ENCODE data around the gene PNPLA3. TPM values are rescaled to one million over a fixed set of nuclear protein-coding genes. Genes with fewer than 3 reads are reported as not detected.

Gene PNPLA3
- total RNA-seq, 1 donor from 2014 or later, result 0.90 TPM

GRCh38 chr22:43923191-43923590 is 414 bp upstream of the PNPLA3 start:
- DNase-seq (ENCODE audit: low read depth in 2 of 2), result peak in 1 of 2 donors; percentile 17

DNA sequence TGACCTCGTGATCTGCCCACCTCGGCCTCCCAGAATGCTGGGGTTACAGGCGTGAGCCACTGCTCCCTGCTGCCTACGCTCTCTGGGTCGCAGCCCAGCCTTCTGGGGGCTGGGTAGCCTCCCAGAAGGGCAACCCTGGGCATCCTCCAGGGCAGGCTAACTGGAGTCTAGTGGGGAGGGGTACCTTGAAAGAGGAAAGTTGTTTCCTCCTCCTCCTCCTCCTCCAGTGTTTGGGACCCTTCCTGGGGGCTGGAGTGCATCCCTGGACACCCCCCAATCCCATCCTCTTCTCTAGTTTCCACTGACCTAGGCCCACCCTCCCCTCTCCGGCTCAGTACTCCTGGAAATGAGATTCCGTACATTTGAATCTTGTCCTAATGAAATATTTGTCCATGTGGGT is 1.3 kb downstream of the PNPLA3 start:
- DNase-seq (ENCODE audit: low read depth in 2 of 2), result no peak

GRCh38 chr22:43925433-43926348 is 2.1 kb downstream of the PNPLA3 start:
- no peak for DNase-seq (ENCODE audit: low read depth in 2 of 2)

GRCh38 chr22:43926349-43926710 is 2.7 kb downstream of the PNPLA3 start:
- DNase-seq (ENCODE audit: low read depth in 2 of 2), result no peak

- no peak for DNase-seq (ENCODE audit: low read depth in 2 of 2)
Observed at GRCh38 chr22:43928468-43928867, 4.9 kb downstream of the PNPLA3 start.

DNA sequence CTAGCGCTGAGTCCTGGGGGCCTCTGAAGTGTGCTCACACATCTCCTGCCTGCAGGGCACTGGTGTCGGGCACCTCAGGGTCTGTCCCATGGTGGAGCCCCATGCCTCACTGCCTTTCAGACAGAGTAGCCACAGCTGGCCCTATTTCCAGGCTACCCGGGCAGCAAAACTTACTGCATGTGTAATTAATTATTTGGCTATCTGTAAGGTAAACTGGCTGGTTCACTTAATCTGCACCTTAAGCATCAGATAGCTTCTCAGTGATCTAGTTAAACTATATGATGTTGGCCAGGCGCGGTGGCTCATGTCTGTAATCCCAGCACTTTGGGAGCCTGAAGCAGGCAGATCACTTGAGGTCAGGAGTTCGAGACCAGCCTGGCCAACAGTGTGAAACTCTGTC is 5.3 kb downstream of the PNPLA3 start:
- no peak for DNase-seq (ENCODE audit: low read depth in 2 of 2)

DNA sequence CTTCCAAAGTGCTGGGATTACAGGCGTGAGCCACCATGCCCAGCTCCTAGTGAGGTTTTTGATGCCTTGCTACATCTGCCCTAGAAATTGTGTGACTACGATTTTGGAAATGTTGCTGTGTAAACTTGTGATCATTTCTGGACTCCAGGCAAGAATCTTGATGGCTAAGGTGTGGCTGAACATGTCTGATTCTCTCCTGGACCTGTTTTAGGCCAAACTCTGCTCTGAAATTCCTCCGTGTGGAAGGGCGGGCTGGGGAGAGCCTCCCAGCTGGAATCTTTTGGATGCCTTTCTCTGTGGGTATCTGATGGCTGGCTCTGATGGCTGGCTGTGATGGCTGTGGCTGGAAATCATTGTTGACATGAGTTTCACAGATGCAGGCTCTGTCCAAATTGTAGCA is 8.2 kb downstream of the PNPLA3 start:
- no peak for DNase-seq (ENCODE audit: low read depth in 2 of 2)

DNA sequence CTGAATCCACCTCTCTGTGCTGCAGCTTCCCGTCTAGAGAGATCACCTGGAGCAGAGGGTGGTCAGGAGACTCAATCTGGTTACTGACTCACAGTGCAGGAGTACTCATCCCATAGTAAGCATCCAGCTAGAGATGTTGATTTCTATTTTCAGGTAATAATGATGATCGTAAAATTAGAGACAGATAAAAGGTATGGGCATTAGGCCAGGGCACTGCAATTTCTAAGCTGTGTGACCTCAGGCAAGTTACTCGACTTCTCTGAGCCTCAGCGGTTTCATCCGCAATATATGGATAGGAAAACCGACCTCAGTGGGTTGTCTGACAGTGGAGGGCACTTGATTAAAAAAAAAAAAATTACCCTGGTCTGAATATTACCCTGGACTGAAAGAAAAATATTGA is 17.8 kb downstream of the PNPLA3 start:
- DNase-seq (ENCODE audit: low read depth in 2 of 2), result no peak

DNA sequence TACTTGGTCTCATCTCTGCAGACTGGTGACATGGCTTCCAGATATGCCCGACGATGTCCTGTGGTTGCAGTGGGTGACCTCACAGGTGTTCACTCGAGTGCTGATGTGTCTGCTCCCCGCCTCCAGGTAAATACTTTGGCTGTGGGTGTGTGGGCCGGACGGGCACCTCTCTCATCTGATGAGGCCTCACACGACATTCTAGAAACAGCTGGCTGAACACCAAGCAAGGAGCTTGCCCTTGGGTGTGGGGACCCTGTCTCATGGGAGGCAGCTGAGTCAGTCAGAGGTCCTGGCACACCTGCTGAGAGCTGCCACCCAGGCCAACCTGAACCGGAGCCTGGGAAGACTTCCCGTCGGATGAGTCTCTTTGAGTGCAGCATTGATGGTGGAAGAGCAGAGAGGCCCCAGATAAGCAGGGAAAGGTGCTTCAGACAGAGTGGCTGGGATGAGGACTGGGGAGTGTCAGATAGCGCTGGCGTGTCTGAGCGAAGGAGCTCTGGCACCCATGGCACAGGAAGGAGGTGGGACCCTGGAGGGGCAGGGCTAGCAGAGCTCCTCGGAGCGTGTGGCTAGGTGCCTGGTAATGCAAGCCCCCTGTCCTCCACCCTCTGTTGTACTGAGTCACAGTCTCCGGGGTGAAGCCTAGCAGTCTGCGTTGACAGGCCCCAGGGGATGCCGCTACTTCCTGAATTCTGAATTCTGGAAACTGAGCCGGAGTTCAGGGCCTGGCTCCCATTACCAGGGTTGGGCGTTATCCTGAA is 21.2 kb downstream of the PNPLA3 start:
- DNase-seq (ENCODE audit: low read depth in 2 of 2), result no peak

DNA sequence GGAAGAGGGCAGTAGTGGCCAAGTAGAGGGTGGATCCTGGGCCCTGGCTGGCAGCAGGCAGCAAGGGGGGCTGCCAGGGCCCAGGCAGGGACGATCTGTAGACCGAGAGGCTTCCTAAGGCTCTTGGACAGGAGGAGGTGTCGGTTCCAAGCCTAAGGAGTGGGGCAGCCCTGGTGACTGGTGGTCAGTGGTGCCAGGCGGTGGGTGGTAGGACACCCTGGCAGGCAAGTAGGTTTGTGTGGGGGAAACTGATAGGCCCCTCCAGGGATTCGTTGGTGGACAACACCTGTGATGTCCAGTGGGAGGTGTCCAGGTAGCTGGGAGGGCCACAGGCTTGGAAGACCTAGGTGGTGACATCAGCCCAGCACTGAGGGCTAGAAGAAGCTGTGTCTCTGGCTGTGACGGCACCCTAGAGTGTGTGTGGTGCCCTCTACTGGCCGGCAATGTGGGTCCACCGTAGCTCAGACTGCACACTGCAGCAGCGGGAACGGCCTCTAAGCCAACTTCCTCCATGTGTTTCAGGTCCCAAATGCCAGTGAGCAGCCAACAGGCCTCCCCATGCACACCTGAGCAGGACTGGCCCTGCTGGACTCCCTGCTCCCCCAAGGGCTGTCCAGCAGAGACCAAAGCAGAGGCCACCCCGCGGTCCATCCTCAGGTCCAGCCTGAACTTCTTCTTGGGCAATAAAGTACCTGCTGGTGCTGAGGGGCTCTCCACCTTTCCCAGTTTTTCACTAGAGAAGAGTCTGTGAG is 22.2 kb downstream of the PNPLA3 start:
- DNase-seq (ENCODE audit: low read depth in 2 of 2), result peak; percentile 34 to 67

DNA sequence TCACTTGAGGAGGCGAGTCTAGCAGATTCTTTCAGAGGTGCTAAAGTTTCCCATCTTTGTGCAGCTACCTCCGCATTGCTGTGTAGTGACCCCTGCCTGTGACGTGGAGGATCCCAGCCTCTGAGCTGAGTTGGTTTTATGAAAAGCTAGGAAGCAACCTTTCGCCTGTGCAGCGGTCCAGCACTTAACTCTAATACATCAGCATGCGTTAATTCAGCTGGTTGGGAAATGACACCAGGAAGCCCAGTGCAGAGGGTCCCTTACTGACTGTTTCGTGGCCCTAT is 22.7 kb downstream of the PNPLA3 start:
- DNase-seq (ENCODE audit: low read depth in 2 of 2), result no peak

GRCh38 chr22:43948836-43949406 is 25.3 kb downstream of the PNPLA3 start:
- no peak for DNase-seq (ENCODE audit: low read depth in 2 of 2)

GRCh38 chr22:43951391-43951790 is 27.8 kb downstream of the PNPLA3 start:
- no peak for DNase-seq (ENCODE audit: low read depth in 2 of 2)

GRCh38 chr22:43951966-43952365 is 28.4 kb downstream of the PNPLA3 start:
- DNase-seq (ENCODE audit: low read depth in 2 of 2), result no peak

DNA sequence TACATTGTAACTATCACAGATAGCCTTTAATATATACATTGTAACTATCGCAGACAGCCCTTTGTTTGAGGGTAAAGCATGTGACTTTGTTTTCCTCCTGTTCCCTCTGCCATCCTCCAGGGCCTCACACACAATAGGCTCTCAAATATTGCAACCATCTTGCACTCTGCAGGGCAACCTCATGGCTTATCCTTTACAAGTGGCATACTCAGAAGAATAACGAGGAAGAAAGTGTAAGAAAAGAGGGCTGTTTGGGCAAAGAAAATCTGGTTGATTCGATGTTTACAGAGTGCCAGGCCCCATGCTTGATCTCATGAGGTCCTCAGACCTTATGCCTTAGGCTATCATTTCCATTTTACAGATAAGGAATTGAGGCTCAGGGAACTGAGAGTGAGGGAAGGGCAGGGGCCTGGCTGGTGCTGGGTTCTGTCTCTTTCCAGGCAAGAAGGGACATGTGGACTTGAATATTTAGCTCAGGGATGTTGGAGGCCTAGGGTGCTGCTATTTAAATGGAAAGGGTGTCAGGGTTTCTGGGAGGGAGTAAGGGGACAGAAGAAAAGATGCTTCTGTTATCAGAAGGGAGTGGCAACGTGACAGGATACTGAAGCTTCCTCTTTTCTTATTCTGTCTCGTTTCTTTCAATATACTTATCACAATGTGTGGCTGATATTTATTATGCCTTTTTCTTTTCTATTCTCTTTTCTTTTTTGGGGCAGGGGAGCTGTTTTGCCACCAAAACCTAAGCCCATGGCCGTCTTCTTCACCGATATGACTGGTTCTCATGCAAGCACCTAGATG is 30.6 kb downstream of the PNPLA3 start:
- DNase-seq (ENCODE audit: low read depth in 2 of 2), result no peak

GRCh38 chr22:43955040-43955882 is 31.7 kb downstream of the PNPLA3 start, which contains the start of gene SAMM50:
Gene SAMM50, plus strand, starts transcription at chr22:43955442. Its CDS starts 136 bp downstream, at chr22:43955578.
- DNase-seq (ENCODE audit: low read depth in 2 of 2), result peak; percentile 81 to 95

DNA sequence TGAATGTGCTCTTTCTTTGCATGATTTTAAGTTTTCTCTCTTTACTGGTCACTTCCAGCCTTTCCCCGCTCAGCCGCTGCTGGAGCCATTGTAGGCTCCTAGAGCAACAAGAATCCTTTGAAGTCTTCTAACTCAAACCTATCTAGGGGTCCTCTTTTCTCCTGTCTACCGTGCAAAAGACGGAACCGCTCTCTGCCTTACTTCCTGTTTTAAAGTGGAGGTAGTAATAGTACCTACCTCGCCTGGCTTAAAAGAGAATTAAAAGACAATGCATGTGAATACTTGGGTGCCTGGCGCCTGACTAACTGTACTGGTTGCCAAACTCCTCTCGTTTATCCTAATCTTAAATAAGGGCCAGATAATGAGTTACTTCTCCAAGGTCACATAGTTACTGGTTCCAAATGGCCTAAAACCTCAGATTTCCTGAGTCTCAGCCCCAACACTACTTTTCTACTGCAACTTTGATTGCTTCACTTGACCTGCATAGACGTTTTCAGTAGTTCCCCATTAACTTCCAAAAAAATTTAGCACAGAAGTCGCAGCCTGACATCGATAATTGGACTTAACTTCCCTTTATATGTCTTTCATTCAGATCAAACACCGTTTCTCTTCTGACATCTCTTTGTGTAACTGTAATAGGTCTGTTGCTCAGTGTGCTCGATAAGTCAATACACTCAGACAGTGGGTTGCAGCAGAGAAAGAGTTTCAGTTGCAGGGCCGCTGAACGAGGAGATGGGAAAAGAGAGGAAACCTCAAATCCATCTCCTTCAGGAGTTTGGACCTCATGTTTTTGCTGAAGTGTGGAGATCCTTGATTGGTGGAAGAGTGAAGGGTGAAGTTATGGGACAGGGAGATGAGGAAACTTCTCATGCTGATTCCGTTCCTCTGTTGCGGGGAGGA is 32.5 kb downstream of the PNPLA3 start:
- no peak for DNase-seq (ENCODE audit: low read depth in 2 of 2)

DNA sequence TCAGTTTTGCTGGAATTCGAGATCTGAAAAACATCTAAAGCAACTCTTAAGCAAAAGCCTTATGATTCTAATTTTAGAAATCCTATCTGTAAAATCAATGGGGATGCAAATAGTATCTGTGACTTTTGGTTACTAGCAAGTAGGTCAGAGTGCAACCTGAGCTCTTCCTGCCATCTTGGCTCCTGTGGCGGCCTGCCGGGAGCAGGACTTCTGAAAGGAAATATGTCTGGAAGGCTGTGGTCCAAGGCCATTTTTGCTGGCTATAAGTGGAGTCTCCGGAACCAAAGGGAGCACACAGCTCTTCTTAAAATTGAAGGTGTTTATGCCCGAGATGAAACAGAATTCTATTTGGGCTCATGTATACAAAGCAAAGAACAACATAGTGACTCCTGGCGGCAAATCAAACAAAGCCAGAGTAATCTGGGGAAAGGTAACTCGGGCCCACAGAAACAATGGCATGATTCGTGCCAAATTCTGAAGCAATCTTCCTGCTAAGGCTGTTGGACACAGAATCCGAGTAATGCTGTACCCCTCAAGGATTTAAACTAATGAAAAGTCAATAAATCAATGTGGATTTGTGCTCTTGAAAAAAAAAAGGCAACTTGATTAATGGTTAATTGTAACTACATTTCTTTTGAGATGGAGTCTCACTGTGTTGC is 33.3 kb downstream of the PNPLA3 start:
- peak; percentile 50 to 64 for DNase-seq (ENCODE audit: low read depth in 2 of 2)
